ENCODE data around the gene ITGAE.

- TF ChIP-seq CTCF (IDR thresholded peaks at IDR 0.05) (no peak), POLR2A (IDR thresholded peaks at IDR 0.05) (no peak)
Observed at GRCh38 chr17:3771140-3771539, 29.8 kb downstream of the ITGAE start.
